ENCODE measurements around the gene CEP68.

Gene CEP68

DNA sequence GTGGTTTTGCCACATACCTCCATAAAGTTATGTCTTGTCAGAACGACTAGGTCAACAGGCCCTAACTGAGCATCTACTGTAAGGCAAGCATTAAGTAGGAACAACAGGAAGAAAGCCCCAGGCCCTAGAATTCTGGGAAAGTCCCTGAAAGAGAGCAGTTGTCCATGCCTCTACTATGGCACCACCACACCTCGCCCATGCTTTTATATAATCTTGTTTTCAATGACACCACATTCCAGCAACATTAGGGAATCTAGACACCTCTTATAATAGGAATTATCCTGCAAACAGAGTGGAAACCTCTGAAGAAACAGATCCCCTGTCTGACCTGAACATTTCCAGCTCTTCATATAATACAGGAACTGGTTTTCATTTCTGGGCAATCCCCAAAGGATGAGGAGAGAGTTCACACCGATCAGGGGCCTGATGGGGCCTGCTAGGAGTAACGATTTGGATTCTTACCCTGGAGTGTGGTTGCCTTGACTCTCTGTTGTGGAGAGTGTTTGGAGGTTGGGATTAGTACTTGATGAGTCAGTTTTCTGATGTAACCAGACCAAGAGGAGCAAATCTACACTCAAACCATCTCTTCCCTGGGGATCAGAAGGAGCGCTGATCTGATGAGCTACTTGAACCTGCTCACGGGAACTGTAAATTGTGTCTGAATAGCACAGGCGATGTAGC is 31.9 kb upstream of the CEP68 start:
- no peak for DNase-seq (ENCODE audit: extremely low read depth, low read depth)
- no peak overlapping the region for H3K4me3 ChIP-seq (replicated peaks; ENCODE audit: low read depth, low read length)
- TF ChIP-seq CTCF (IDR thresholded peaks at IDR 0.05; ENCODE audit: low read depth, low read length, missing control alignments), result no peak

GRCh38 chr2:65025453-65026123 is 30.6 kb upstream of the CEP68 start:
- H3K4me3 ChIP-seq (replicated peaks; ENCODE audit: low read depth, low read length), result no peak overlapping the region
- DNase-seq (ENCODE audit: extremely low read depth, low read depth), result no peak
- TF ChIP-seq CTCF (IDR thresholded peaks at IDR 0.05; ENCODE audit: low read depth, low read length, missing control alignments), result no peak

GRCh38 chr2:65026154-65026553 is 30.1 kb upstream of the CEP68 start:
- DNase-seq (ENCODE audit: extremely low read depth, low read depth), result no peak
- TF ChIP-seq CTCF (IDR thresholded peaks at IDR 0.05; ENCODE audit: low read depth, low read length, missing control alignments), result no peak
- no peak overlapping the region for H3K4me3 ChIP-seq (replicated peaks; ENCODE audit: low read depth, low read length)

GRCh38 chr2:65026704-65027464 is 29.3 kb upstream of the CEP68 start:
- DNase-seq (ENCODE audit: extremely low read depth, low read depth), result no peak
- no peak overlapping the region for H3K4me3 ChIP-seq (replicated peaks; ENCODE audit: low read depth, low read length)
- TF ChIP-seq CTCF (IDR thresholded peaks at IDR 0.05; ENCODE audit: low read depth, low read length, missing control alignments), result no peak

DNA sequence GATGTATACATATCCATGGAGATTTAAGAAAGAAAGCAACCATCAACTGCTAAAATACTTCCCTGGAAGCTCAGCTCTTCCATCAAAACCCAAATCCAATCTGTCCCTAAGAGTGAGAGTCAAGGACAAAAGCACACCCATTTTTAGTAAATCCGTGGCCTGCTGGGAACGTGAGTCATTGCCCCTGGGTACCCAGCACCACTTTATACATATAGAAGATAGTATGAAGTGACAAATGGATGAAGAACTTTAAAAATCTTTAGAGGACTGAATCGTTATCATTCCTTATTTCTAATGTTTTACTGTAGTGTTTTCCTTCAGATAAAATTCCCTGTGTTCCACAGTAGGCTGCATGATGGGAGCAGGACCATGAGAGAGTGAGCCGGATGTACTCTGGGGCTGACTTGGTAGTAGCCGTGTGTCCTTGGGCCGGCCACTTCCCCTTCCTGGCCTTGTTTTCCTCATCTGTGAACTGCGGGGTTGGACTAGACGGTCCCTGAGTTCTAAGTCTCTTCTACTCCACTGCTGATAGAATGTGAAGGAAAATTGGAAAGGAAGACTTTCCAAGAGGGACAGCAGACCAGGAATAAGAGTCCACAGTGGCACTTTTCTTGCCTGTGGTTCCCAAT is 28.5 kb upstream of the CEP68 start:
- DNase-seq (ENCODE audit: extremely low read depth, low read depth), result no peak
- no peak overlapping the region for H3K4me3 ChIP-seq (replicated peaks; ENCODE audit: low read depth, low read length)
- TF ChIP-seq CTCF (IDR thresholded peaks at IDR 0.05; ENCODE audit: low read depth, low read length, missing control alignments), result no peak

DNA sequence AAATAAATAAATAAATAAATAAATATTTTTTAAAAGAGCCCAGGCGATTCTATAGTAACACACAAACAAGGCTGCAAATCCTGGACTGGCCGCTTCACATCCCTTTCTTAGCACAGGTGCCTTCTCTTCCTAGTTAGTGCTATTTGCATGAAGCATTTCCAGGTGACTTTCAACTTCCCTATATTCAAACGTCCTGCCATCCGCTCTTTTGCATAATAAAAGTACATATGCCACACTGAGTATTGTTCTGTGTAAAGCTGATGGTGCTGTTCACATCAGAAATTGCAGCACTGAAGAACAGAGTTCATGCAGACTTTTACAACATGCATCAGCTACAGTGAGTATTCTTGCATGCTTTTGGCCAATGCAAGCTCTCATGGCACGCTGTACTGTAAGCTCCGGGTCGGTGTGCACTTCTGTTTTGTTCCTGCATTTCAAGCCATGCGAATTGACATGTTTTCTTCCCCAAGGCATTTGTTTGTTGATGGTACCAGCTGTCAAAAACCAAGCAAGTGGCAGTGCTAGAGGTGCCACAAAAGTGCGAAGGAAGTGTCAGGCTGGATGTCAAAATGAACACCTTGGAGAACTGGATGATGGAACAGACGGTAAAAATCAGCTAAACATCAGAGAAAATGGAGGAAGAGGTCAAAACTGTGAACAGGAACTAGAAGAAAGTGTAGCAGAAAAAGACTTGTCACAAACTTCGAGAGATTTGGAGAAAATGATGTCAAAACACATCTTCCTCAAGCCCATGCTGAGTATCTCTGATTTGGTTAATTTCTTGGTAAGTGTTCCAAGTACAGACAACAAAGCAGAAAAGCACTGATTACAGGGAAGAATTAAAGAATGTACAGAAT is 25.5 kb upstream of the CEP68 start:
- no peak for DNase-seq (ENCODE audit: extremely low read depth, low read depth)
- H3K4me3 ChIP-seq (replicated peaks; ENCODE audit: low read depth, low read length), result no peak overlapping the region
- TF ChIP-seq CTCF (IDR thresholded peaks at IDR 0.05; ENCODE audit: low read depth, low read length, missing control alignments), result no peak
